Stomach (tissue), 9 donors: ENCODE measurements around the gene SDCCAG8. TPM values are rescaled to one million over a fixed set of nuclear protein-coding genes. Genes with fewer than 3 reads are reported as not detected.
A peak's percentile ranks its signal among the peaks of the same experiment; 100 is the strongest.

ENCODE experiments used
- DNase-seq, 2 donors: peaks; one replicate each; pipeline versions ENCODE4 v3.0.0 to v3.0.0-alpha.2; 2013 to 2019
- H3K27ac ChIP-seq, 5 donors: fragments of 200-600 bp in 4 of 5; sonication (generic) in 4 of 5; one replicate each; pipeline ENCODE4 v1.5.1; 2013 to 2019; ENCODE audit warnings: mild to moderate bottlenecking in 1 of 5, moderate library complexity in 1 of 5
- H3K27me3 ChIP-seq, 3 donors: fragments of 200-600 bp; sonication (generic); one replicate each; pipeline ENCODE4 v1.5.1; 2017 to 2019; ENCODE audit warnings: mixed run types in 1 of 3
- H3K36me3 ChIP-seq, 4 donors: fragments of 200-600 bp; sonication (generic); 1 replicate in 3 of 4; 2 replicates in 1 of 4; pipeline ENCODE4 v1.5.1; 2016 to 2019
- H3K4me1 ChIP-seq, 4 donors: fragments of 200-600 bp; sonication (generic); one replicate each; pipeline ENCODE4 v1.5.1; 2016 to 2019
- H3K4me3 ChIP-seq, 4 donors: fragments of 200-600 bp; sonication (generic) in 3 of 4; one replicate each; pipeline ENCODE4 v1.5.1; 2016 to 2019; ENCODE audit warnings: mild to moderate bottlenecking in 1 of 4
- H3K9me3 ChIP-seq, 4 donors: fragments of 200-600 bp; sonication (generic); one replicate each; pipeline ENCODE4 v1.5.1; 2016 to 2019
- CTCF ChIP-seq, 7 experiments: fragments of 450-650 bp in 4 of 7; fragments of 200-600 bp in 3 of 7; sonication (generic) in 3 of 7; IDR thresholded peaks; one replicate each; pipeline ENCODE4 v1.5.1; 2016 to 2019; ENCODE audit warnings: antibody characterized with exemption in 7 of 7, control low read depth in 2 of 7, mild to moderate bottlenecking in 1 of 7
- EP300 ChIP-seq: sonication (generic); formaldehyde crosslinking; IDR thresholded peaks from one replicate; pipeline ENCODE4 v1.6.1; 2017; ENCODE audit warnings: antibody characterized with exemption
- POLR2A ChIP-seq, 4 donors: fragments of 450-650 bp; IDR thresholded peaks; one replicate each; pipeline ENCODE4 v1.6.1; 2016; ENCODE audit warnings: antibody characterized with exemption in 4 of 4, control low read depth in 2 of 4, mild to moderate bottlenecking in 1 of 4, moderate library complexity in 1 of 4
- POLR2AphosphoS5 ChIP-seq, 3 donors: sonication (generic); formaldehyde crosslinking; IDR thresholded peaks; one replicate each; pipeline ENCODE4 v1.6.1; 2016; ENCODE audit warnings: antibody characterized with exemption in 3 of 3
- WGBS, 5 donors: extraction: QIAGEN DNeasy Blood & Tissue Kit in 3 of 5; methylation state at CpG; one replicate each; pipeline versions ENCODE4 v1.1.5 to v1.1.7; 2013 to 2018; 5-methylcytosine and 5-hydroxymethylcytosine counted together
- intact Hi-C: fragments of 100-400 bp; cut with DNase I; formaldehyde crosslinking; loops from one replicate; pipeline ENCODE4 v1.15.1; 2023; ENCODE audit warnings: low total_unique reads
- polyA plus RNA-seq, 3 donors: library from polyadenylated mRNA; stranded (reverse); fragments of 200-250 nt; gene quantifications; one replicate each; pipeline ENCODE4 v1.2.3, GENCODE V29; 2013
- total RNA-seq, 5 donors: library from RNA; depleted of rRNA; stranded (reverse); fragments of >200 nt; gene quantifications; one replicate each; pipeline versions ENCODE4 v1.1.0 to v1.2.3, GENCODE V29; 2014 to 2016
- donor health status: healthy with polysubstance abuse.
- donor health status: Bipolar disorder and iron deficiency.
- donor health status: healthy.

The SDCCAG8 gene
- total and polyA plus RNA-seq, 8 donors, result 16.3 to 184 (median 24.5) TPM

GRCh38 chr1:243489158-243489527 lies 233.3 kb downstream of the SDCCAG8 start:
- no peak for DNase-seq
- no peak for TF ChIP-seq POLR2A (IDR thresholded peaks at IDR 0.05)
- TF ChIP-seq CTCF (IDR thresholded peaks at IDR 0.05), result no peak
- no peak for TF ChIP-seq EP300
- no peak for TF ChIP-seq POLR2AphosphoS5 (IDR thresholded peaks at IDR 0.05)
- Histone ChIP-seq H3K27ac (no peak overlapping the region), H3K36me3 (peaks cover 3 to 29% (median 24%) of the 10 kb centered on the region in 4 donors), H3K4me1 (peaks cover 0 to 24% (median 0%) of the 10 kb centered on the region in 4 donors), H3K9me3 (no peaks in the 10 kb centered on the region), H3K4me3 (no peak overlapping the region), H3K27me3 (no peaks in the 10 kb centered on the region)
- 94 to 96% (median 95%) methylated on average over 21 to 24 of the region's 24 CpGs for WGBS, 5 donors
- intact Hi-C loops, result no loop called here

GRCh38 chr1:243489681-243490546 lies 234.1 kb downstream of the SDCCAG8 start:
- 82 to 92% (median 88%) methylated on average over 14 to 21 of the region's 21 CpGs for WGBS, 5 donors
- Histone ChIP-seq H3K27me3 (no peaks in the 10 kb centered on the region), H3K4me1 (peaks cover 0 to 24% (median under 1%) of the 10 kb centered on the region in 4 donors), H3K9me3 (no peaks in the 10 kb centered on the region), H3K36me3 (peaks cover 3 to 29% (median 24%) of the 10 kb centered on the region in 4 donors), H3K27ac (peak overlapping the region in 2 of 5 donors; percentile 35 to 75), H3K4me3 (no peak overlapping the region)
- intact Hi-C loops, result no loop called here
- DNase-seq, result no peak
- TF ChIP-seq POLR2A (IDR thresholded peaks at IDR 0.05) (no peak), CTCF (IDR thresholded peaks at IDR 0.05) (no peak), POLR2AphosphoS5 (IDR thresholded peaks at IDR 0.05) (no peak), EP300 (no peak)

GRCh38 chr1:243490748-243491686 lies 235.2 kb downstream of the SDCCAG8 start:
- DNase-seq, result no peak
- H3K4me3 ChIP-seq, result no peak overlapping the region
- WGBS, 5 donors, result 71 to 90% (median 82%) methylated on average over 8 of the region's 8 CpGs
- peaks cover under 1 to 35% (median 8%) of the 10 kb centered on the region in 4 donors for H3K4me1 ChIP-seq
- intact Hi-C loops, result no loop called here
- peaks cover 3 to 35% (median 24%) of the 10 kb centered on the region in 4 donors for H3K36me3 ChIP-seq
- TF ChIP-seq CTCF (IDR thresholded peaks at IDR 0.05) (no peak), POLR2A (IDR thresholded peaks at IDR 0.05) (no peak), POLR2AphosphoS5 (IDR thresholded peaks at IDR 0.05) (no peak), EP300 (no peak)
- no peaks in the 10 kb centered on the region for H3K27me3 ChIP-seq
- H3K27ac ChIP-seq, result peak overlapping the region in 3 of 5 donors; percentile 35 to 75 (median 50)
- H3K9me3 ChIP-seq, result no peaks in the 10 kb centered on the region
